OCI-LY3 (cell line): Measurements from ENCODE around the gene C1orf52.

Experiments used
- EZH2phosphoT487 ChIP-seq: fragments of 200-600 bp; shearing (Covaris generic); IDR thresholded peaks from 2 replicates; pipeline ENCODE4 v1.6.1; 2018; ENCODE audit warnings: antibody characterized with exemption, mixed run types, low read depth
- TF ChIP-seq, protein P1 (sequence below): fragments of 200-600, 300-600 bp; sonication (generic); IDR thresholded peaks from 2 replicates; pipeline ENCODE4 v1.5.1; 2014; ENCODE audit warnings: antibody characterized with exemption, low read length, low read depth

DNA sequence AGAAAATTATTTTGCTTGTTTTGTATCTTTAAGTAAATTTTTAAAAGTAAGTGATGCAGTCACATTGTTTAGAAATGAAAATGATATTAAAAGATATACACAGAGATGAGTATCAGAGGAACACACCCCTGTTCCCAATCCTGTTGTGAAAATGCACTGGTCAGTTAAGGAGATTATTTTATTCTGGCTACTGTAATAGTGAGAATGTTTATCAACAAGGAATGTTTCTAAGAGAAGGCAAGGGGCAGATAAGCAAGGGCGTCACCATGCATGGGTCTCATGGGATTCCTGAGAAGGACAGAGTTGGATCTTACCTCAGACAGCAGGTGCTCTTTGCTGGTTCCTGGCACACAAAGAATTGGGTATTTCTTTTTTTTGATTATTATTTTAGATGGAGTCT lies 21.8 kb downstream of the C1orf52 start:
- TF ChIP-seq, protein P1, sequence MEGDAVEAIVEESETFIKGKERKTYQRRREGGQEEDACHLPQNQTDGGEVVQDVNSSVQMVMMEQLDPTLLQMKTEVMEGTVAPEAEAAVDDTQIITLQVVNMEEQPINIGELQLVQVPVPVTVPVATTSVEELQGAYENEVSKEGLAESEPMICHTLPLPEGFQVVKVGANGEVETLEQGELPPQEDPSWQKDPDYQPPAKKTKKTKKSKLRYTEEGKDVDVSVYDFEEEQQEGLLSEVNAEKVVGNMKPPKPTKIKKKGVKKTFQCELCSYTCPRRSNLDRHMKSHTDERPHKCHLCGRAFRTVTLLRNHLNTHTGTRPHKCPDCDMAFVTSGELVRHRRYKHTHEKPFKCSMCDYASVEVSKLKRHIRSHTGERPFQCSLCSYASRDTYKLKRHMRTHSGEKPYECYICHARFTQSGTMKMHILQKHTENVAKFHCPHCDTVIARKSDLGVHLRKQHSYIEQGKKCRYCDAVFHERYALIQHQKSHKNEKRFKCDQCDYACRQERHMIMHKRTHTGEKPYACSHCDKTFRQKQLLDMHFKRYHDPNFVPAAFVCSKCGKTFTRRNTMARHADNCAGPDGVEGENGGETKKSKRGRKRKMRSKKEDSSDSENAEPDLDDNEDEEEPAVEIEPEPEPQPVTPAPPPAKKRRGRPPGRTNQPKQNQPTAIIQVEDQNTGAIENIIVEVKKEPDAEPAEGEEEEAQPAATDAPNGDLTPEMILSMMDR: no peak
- TF ChIP-seq EZH2phosphoT487: no peak
